Testis (tissue), 2 donors: Measurements from ENCODE around the gene DISC1.

Experiments
- POLR2A ChIP-seq: fragments of 450-650 bp; IDR thresholded peaks from one replicate; pipeline ENCODE4 v1.6.1; 2017; ENCODE audit warnings: antibody characterized with exemption, mild to moderate bottlenecking, moderate library complexity
- TF ChIP-seq, protein P1 (sequence below), 3 experiments: fragments of 450-650 bp in 2 of 3; fragments of 200-600 bp in 1 of 3; sonication (generic) in 1 of 3; IDR thresholded peaks; one replicate each; pipeline ENCODE4 v1.5.1; 2016 to 2019; ENCODE audit warnings: antibody characterized with exemption in 3 of 3, mild to moderate bottlenecking in 2 of 3, moderate library complexity in 1 of 3

DNA sequence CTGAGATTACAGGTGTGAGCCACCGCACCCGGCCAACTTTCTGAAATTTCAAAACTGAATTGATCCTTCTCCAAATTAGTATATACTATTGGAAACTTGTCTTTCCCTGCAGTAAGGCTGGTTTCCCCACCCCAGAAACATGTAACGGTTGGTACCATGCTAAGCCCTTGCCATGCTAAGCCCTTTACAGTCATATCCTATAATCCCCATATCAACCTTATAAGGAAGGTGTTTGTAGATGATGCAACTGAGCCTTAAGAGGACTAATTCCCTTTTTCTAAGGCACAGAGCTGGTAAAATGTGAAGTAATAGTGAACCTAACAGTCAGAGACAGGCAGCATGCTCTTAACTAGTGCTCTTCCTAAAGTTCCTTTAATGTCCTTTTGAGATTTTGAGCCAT is 413.7 kb downstream of the DISC1 start:
- TF ChIP-seq, protein P1, sequence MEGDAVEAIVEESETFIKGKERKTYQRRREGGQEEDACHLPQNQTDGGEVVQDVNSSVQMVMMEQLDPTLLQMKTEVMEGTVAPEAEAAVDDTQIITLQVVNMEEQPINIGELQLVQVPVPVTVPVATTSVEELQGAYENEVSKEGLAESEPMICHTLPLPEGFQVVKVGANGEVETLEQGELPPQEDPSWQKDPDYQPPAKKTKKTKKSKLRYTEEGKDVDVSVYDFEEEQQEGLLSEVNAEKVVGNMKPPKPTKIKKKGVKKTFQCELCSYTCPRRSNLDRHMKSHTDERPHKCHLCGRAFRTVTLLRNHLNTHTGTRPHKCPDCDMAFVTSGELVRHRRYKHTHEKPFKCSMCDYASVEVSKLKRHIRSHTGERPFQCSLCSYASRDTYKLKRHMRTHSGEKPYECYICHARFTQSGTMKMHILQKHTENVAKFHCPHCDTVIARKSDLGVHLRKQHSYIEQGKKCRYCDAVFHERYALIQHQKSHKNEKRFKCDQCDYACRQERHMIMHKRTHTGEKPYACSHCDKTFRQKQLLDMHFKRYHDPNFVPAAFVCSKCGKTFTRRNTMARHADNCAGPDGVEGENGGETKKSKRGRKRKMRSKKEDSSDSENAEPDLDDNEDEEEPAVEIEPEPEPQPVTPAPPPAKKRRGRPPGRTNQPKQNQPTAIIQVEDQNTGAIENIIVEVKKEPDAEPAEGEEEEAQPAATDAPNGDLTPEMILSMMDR (IDR thresholded peaks at IDR 0.05): no peak
- TF ChIP-seq POLR2A: no peak
